H9 (cell line): Measurements from ENCODE around the gene UPF1. TPM values are rescaled to one million over a fixed set of nuclear protein-coding genes. Genes with fewer than 3 reads are reported as not detected.

Experiments used
- DNase-seq: peaks from one replicate; pipeline ENCODE4 v3.0.0-alpha.2; 2017
- H2AFZ ChIP-seq: one replicate; pipeline ENCODE4 v1.6.1; 2013; ENCODE audit warnings: mild to moderate bottlenecking, low read length, control low read depth, moderate library complexity
- H2AK5ac ChIP-seq: 2 replicates; pipeline ENCODE4 v1.6.1; 2013; ENCODE audit warnings: low read length, control low read depth, mixed read lengths; ENCODE audit not compliant: insufficient read length
- H2BK120ac ChIP-seq: one replicate; pipeline ENCODE4 v1.6.1; 2013; ENCODE audit warnings: low read depth, mild to moderate bottlenecking, low read length, control low read depth, inconsistent platforms; ENCODE audit not compliant: poor library complexity, severe bottlenecking
- H2BK12ac ChIP-seq: 2 replicates; pipeline ENCODE4 v1.6.1; 2013; ENCODE audit warnings: low read length, control low read depth, mixed read lengths, low read depth; ENCODE audit not compliant: insufficient read length
- H2BK15ac ChIP-seq: 2 replicates; pipeline ENCODE4 v1.6.1; 2013; ENCODE audit warnings: low read depth, low read length, control low read depth
- H2BK20ac ChIP-seq: one replicate; pipeline ENCODE4 v1.6.1; 2013; ENCODE audit warnings: low read depth, mild to moderate bottlenecking, low read length, control low read depth, inconsistent platforms; ENCODE audit not compliant: poor library complexity, severe bottlenecking
- H2BK5ac ChIP-seq: 2 replicates; pipeline ENCODE4 v1.6.1; 2013; ENCODE audit warnings: low read length, control low read depth, mixed read lengths; ENCODE audit not compliant: insufficient read length
- H3K14ac ChIP-seq: 2 replicates; pipeline ENCODE4 v1.6.1; 2013; ENCODE audit warnings: low read length, control low read depth; ENCODE audit not compliant: insufficient read depth
- H3K18ac ChIP-seq: 2 replicates; pipeline ENCODE4 v1.6.1; 2013; ENCODE audit warnings: low read depth, mild to moderate bottlenecking, mixed read lengths, low read length, control low read depth; ENCODE audit not compliant: insufficient read length
- H3K23ac ChIP-seq: 2 replicates; pipeline ENCODE4 v1.6.1; 2013; ENCODE audit warnings: low read length, control low read depth, mixed read lengths, low read depth; ENCODE audit not compliant: insufficient read length
- H3K23me2 ChIP-seq: 2 replicates; pipeline ENCODE4 v1.6.1; 2013; ENCODE audit warnings: low read depth, mild to moderate bottlenecking, mixed read lengths, low read length, control low read depth; ENCODE audit not compliant: insufficient read length, poor library complexity, severe bottlenecking
- H3K27ac ChIP-seq: 2 replicates; pipeline ENCODE4 v1.5.1; 2013; ENCODE audit warnings: low read length, control low read depth, mixed read lengths, low read depth; ENCODE audit not compliant: insufficient read length
- H3K27me3 ChIP-seq: 2 replicates; pipeline ENCODE4 v1.6.1; 2013; ENCODE audit warnings: low read length, control low read depth, inconsistent platforms; ENCODE audit not compliant: insufficient read depth
- H3K4ac ChIP-seq: 2 replicates; pipeline ENCODE4 v1.6.1; 2013; ENCODE audit warnings: low read depth, mild to moderate bottlenecking, control low read depth, inconsistent platforms, low read length, moderate library complexity
- H3K4me1 ChIP-seq: 2 replicates; pipeline ENCODE4 v1.6.1; 2013; ENCODE audit warnings: low read length, control low read depth, inconsistent platforms; ENCODE audit not compliant: insufficient read depth
- H3K4me2 ChIP-seq: 2 replicates; pipeline ENCODE4 v1.6.1; 2013; ENCODE audit warnings: low read length, control low read depth, mixed read lengths; ENCODE audit not compliant: insufficient read length, insufficient read depth
- H3K56ac ChIP-seq: 2 replicates; pipeline ENCODE4 v1.6.1; 2013; ENCODE audit warnings: low read depth, mild to moderate bottlenecking, mixed read lengths, low read length, control low read depth; ENCODE audit not compliant: insufficient read length
- H3K79me1 ChIP-seq: 2 replicates; pipeline ENCODE4 v1.6.1; 2013; ENCODE audit warnings: low read depth, mild to moderate bottlenecking, moderate library complexity, low read length, control low read depth, inconsistent platforms; ENCODE audit not compliant: insufficient read depth, poor library complexity, severe bottlenecking
- H3K79me2 ChIP-seq: 2 replicates; pipeline ENCODE4 v1.6.1; 2013; ENCODE audit warnings: low read length, control low read depth, inconsistent platforms; ENCODE audit not compliant: insufficient read depth
- H3K9ac ChIP-seq: 2 replicates; pipeline ENCODE4 v1.6.1; 2013; ENCODE audit warnings: low read length, control low read depth, mixed read lengths; ENCODE audit not compliant: insufficient read length; ENCODE audit errors: extremely low read depth
- H3K9me3 ChIP-seq: one replicate; pipeline ENCODE4 v1.6.1; 2013; ENCODE audit warnings: low read depth, low read length, inconsistent platforms; ENCODE audit not compliant: control insufficient read depth
- H3T11ph ChIP-seq: one replicate; pipeline ENCODE4 v1.6.1; 2013; ENCODE audit warnings: mild to moderate bottlenecking, low read length, control low read depth, inconsistent platforms
- H4K20me1 ChIP-seq: one replicate; pipeline ENCODE4 v1.6.1; 2013; ENCODE audit not compliant: control insufficient read depth, insufficient read length, insufficient read depth
- H4K5ac ChIP-seq: 2 replicates; pipeline ENCODE4 v1.6.1; 2013; ENCODE audit warnings: low read depth, mild to moderate bottlenecking, mixed read lengths, low read length, control low read depth; ENCODE audit not compliant: insufficient read length
- H4K8ac ChIP-seq: replicated peaks from 2 replicates; pipeline ENCODE4 v1.6.1; 2013; ENCODE audit warnings: low read length, control low read depth, mixed read lengths, low read depth; ENCODE audit not compliant: insufficient read length
- H4K91ac ChIP-seq: 2 replicates; pipeline ENCODE4 v1.6.1; 2013; ENCODE audit warnings: low read depth, mild to moderate bottlenecking, moderate library complexity, mixed read lengths, low read length, control low read depth; ENCODE audit not compliant: insufficient read length
- H3K27ac Mint-ChIP-seq, 3 experiments: 2 replicates in 2 of 3; 3 replicates in 1 of 3; pipeline ENCODE4 v1.8.0; 2020 to 2021; ENCODE audit warnings: mixed read lengths in 3 of 3, mild to moderate bottlenecking in 1 of 3, moderate library complexity in 1 of 3
- H3K27me3 Mint-ChIP-seq: 2 replicates; pipeline ENCODE4 v1.8.0; 2021; ENCODE audit warnings: low read depth, mild to moderate bottlenecking, moderate library complexity, mixed read lengths
- H3K36me3 Mint-ChIP-seq, 3 experiments: 2 replicates in 2 of 3; 3 replicates in 1 of 3; pipeline ENCODE4 v1.8.0; 2020 to 2021; ENCODE audit warnings: low read depth in 3 of 3, mixed read lengths in 3 of 3; ENCODE audit not compliant: insufficient read depth in 1 of 3
- H3K4me1 Mint-ChIP-seq, 2 experiments: 2 replicates each; pipeline ENCODE4 v1.8.0; 2020; ENCODE audit warnings: mixed read lengths in 2 of 2
- H3K4me3 Mint-ChIP-seq, 2 experiments: 2 replicates in 1 of 2; 3 replicates in 1 of 2; pipeline ENCODE4 v1.8.0; 2020 to 2021; ENCODE audit warnings: mild to moderate bottlenecking in 2 of 2, mixed read lengths in 2 of 2, moderate library complexity in 1 of 2
- H3K9me3 Mint-ChIP-seq, 2 experiments: 2 replicates in 1 of 2; 3 replicates in 1 of 2; pipeline ENCODE4 v1.8.0; 2020; ENCODE audit warnings: mild to moderate bottlenecking in 2 of 2, mixed read lengths in 2 of 2, moderate library complexity in 1 of 2
- CTCF ChIP-seq: fragments of 200-600 bp; sonication (generic); conservative IDR thresholded peaks from 3 replicates; pipeline ENCODE4 v1.8.0; 2021; ENCODE audit warnings: antibody characterized with exemption, mild to moderate bottlenecking
- WGBS: extraction: QIAGEN DNeasy Blood & Tissue Kit; methylation state at CpG from one replicate; pipeline ENCODE4 v1.1.7; 2013; ENCODE audit warnings: missing lambda C conversion rate, low lambda C conversion rate, mixed read lengths; ENCODE audit not compliant: insufficient read length; ENCODE audit errors: extremely low coverage; 5-methylcytosine and 5-hydroxymethylcytosine counted together
- total RNA-seq: library from RNA; stranded (reverse); gene quantifications from 2 replicates; pipeline ENCODE4 v1.2.1, GENCODE V29; 2021

UPF1 gene
- total RNA-seq, 1 experiment from 2014 or later: 85.4 TPM

- no peak overlapping the region; a peak in 1 of 7 replicates for H3K27ac Mint-ChIP-seq
Measured at GRCh38 chr19:18899624-18900560, 68.1 kb downstream of the UPF1 start.

More at GRCh38 chr19:18899624-18900560, 68.1 kb downstream of the UPF1 start:
- DNase-seq: peak; percentile 36
- Histone ChIP-seq H3K18ac (no peak overlapping the region), H3K9ac (no peak overlapping the region), H3K4ac (no peak overlapping the region), H3K4me2 (no peak overlapping the region), H3K27ac (no peak overlapping the region), H3K27me3 (no peaks in the 10 kb centered on the region; the same call in 1 of the 2 replicates), H3K56ac (no peak overlapping the region), H3K23ac (no peak overlapping the region), H3K23me2 (peaks cover 7% of the 10 kb centered on the region), H3K79me1 (no peaks in the 10 kb centered on the region), H2AFZ (no peak overlapping the region), H4K91ac (no peak overlapping the region), H2BK5ac (no peak overlapping the region), H3K79me2 (no peaks in the 10 kb centered on the region), H3K14ac (no peak overlapping the region), H4K8ac (no peak overlapping the region), H4K20me1 (no peaks in the 10 kb centered on the region), H2BK12ac (no peak overlapping the region), H3K4me1 (no peaks in the 10 kb centered on the region), H2BK20ac (no peak overlapping the region), H2AK5ac (no peak overlapping the region), H2BK120ac (no peak overlapping the region), H3K9me3 (no peaks in the 10 kb centered on the region), H3T11ph (no peak overlapping the region), H2BK15ac (no peak overlapping the region), H4K5ac (no peak overlapping the region)
- Mint-ChIP-seq H3K36me3 (peaks cover 1 to 10% (median 5%) of the 10 kb centered on the region in 3 experiments; a peak in 5 of 7 replicates), H3K4me1 (0 out of 4 replicates have a peak, but pooled peaks cover 0 to 2% of the 10 kb centered on the region in 2 experiments), H3K27me3 (peaks cover 17% of the 10 kb centered on the region), H3K4me3 (no peak overlapping the region; a peak in 1 of 5 replicates), H3K9me3 (no peaks in the 10 kb centered on the region; a peak in 1 of 5 replicates)
- no peak for TF ChIP-seq CTCF
- no CpG with 5 or more reads among the region's 20 CpGs for WGBS
